Measurements from ENCODE around the gene TMEM95. TPM values are rescaled to one million over a fixed set of nuclear protein-coding genes. Genes with fewer than 3 reads are reported as not detected.

Gene TMEM95
- total RNA-seq, 4 donors from 2014 or later = not detected

DNA sequence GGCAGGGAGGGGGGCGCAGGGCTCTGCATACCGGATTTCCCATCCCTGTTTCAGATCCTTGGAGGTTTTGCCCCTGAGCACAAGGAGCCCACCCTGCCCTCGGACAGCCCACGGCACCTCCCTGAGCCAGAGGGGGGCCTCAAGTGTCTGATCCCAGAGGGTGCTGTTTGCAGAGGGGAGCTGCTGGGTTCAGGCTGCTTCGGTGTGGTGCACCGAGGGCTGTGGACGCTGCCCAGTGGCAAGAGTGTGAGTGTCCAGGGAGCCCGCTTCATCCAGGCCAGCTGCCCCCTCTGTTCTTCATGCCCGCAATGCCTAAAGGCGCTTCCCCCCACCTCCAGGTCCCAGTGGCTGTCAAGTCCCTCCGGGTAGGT lies 28.4 kb downstream of the TMEM95 start:
- ATAC-seq (ENCODE audit: low FRiP score) (no peak), DNase-seq (ENCODE audit: low spot score) (no peak)
- TF ChIP-seq, protein P1, sequence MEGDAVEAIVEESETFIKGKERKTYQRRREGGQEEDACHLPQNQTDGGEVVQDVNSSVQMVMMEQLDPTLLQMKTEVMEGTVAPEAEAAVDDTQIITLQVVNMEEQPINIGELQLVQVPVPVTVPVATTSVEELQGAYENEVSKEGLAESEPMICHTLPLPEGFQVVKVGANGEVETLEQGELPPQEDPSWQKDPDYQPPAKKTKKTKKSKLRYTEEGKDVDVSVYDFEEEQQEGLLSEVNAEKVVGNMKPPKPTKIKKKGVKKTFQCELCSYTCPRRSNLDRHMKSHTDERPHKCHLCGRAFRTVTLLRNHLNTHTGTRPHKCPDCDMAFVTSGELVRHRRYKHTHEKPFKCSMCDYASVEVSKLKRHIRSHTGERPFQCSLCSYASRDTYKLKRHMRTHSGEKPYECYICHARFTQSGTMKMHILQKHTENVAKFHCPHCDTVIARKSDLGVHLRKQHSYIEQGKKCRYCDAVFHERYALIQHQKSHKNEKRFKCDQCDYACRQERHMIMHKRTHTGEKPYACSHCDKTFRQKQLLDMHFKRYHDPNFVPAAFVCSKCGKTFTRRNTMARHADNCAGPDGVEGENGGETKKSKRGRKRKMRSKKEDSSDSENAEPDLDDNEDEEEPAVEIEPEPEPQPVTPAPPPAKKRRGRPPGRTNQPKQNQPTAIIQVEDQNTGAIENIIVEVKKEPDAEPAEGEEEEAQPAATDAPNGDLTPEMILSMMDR (IDR thresholded peaks at IDR 0.05) = no peak

DNA sequence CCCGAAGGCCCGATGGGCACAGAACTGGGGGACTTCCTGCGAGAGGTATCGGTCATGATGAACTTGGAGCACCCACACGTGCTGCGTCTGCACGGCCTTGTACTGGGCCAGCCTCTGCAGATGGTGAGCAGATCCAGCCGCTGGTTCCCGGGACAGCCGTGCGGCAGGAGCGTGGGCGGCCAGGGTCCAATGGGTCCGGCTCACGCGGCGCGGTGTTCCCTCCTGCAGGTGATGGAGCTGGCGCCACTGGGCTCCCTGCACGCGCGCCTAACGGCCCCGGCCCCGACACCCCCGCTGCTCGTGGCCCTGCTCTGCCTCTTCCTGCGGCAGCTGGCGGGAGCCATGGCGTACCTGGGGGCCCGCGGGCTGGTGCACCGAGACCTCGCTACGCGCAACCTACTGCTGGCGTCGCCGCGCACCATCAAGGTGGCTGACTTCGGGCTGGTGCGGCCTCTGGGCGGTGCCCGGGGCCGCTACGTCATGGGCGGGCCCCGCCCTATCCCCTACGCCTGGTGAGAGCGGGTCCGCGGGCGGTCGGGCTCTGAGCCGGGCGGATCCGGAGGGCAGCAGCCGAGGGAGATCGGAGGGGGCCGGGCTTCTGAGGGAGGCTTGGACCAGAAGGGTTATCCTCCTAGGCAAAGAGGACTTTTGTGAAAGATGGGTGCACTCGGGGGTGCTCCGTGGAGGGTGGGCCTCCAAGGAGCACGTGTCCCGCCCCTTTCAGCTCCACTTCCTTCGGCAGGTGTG lies 29.0 kb downstream of the TMEM95 start:
- ATAC-seq (ENCODE audit: low FRiP score) (no peak), DNase-seq (ENCODE audit: low spot score) (no peak)
- TF ChIP-seq, protein P1 (IDR thresholded peaks at IDR 0.05) = no peak

DNA sequence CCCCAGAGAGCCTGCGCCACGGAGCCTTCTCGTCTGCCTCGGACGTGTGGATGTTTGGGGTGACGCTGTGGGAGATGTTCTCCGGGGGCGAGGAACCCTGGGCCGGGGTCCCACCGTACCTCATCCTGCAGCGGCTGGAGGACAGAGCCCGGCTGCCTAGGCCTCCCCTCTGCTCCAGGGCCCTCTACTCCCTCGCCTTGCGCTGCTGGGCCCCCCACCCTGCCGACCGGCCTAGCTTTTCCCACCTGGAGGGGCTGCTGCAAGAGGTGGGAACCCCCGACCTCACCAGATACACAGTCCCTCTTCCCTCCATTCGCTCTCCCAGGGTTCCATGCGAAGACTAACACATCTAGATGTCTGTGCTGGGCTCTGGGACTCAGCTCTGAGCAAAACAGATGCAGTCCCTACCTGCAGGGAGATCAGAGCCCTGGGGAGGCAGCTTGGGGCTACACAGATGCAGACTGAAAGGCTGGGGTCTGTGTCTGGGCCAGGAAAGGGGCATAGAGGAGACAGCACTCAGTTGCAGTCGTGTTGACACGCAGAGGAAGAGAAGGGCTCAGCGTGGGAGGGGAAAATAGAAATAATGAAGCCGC lies 29.6 kb downstream of the TMEM95 start:
- TF ChIP-seq, protein P1 (IDR thresholded peaks at IDR 0.05) = no peak
- DNase-seq (ENCODE audit: low spot score) (no peak), ATAC-seq (ENCODE audit: low FRiP score) (no peak)

DNA sequence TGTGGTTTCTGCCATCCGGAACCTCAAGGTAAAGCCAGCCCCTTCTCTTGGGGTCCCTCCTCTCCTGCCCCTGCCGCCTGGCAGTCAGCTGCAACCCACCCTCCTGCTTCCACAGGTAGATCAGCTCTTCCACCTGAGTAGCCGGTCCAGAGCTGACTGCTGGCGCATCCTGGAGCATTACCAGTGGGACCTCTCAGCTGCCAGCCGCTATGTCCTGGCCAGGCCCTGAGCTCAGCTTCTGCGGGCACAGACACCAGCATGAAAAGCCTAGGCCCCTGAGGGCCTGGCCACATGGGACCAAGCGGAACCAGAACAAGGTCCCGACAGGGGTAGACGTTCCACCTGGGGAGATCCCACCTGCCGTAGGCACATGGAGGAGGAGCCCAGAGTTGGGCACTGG lies 33.9 kb downstream of the TMEM95 start:
- DNase-seq (ENCODE audit: low spot score) (no peak), ATAC-seq (ENCODE audit: low FRiP score) (no peak)
- TF ChIP-seq, protein P1 (IDR thresholded peaks at IDR 0.05) = no peak

DNA sequence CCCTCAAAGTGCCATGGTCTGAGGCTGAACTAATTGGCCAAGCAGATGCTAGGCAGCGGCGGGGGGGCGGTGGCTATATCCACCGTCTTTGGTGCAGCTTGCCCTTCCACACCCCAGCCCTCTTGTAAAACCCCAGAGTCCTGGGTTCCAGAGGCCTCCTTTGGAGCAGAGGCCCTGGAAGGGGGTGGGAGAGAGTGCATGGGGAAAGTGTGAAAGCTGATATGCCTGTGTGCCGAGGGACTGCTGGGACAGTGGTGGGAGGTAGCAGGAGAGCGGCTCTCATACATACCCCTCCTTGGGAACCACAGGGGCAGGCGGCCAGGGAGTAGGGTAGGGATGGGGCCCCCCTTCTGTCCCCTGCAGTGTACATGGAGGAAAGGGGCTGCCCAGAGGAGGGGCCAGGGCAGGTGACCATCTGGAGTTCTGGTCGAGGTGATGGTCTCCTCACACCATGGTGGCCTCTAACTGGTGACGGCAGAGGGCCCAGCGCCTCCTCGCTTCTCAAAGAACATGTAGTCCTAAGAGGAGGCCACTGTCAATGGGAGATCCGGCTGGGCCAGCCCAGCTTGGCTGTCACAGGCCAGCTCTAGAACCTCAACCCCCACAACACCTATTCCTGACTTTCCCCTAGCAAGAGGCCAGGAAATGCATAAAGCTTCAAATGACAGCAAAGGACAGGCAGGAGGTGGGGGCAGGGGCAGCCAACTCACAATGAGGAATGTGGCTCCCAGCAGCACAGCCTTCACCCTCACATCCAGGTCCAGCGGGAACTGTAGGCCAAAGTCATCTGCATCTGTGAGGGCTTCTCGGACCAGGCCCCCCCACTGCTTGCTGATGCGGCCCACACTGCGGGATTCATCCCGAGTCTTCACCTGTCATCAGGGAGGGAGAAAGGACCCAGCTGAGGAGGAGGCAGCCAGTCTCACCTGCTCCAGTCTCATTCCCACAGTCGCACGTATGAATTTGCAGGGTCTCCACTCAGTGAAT lies 35.3 kb downstream of the TMEM95 start:
- no peak for ATAC-seq (ENCODE audit: low FRiP score)
- TF ChIP-seq, protein P1 (IDR thresholded peaks at IDR 0.05) = no peak
- no peak for DNase-seq (ENCODE audit: low spot score)

DNA sequence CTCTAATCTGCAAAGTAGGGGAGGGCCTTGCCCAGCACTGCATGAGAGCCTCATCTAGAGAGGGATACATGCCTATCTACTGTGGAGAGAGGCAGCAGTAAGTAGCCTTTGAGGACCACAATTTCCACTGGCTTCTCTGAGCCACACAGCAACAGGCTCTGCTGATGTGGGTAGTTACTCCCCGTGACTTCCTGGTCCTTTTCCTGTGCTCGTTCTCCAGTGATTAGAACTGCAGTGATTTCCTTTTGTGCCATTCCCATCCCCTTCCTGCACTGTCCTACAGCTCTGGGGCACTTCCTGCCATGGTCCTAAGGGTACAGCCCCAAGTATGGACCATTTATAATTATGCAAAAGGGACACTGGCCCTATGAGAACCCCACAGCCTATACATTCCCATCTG lies 36.4 kb downstream of the TMEM95 start:
- TF ChIP-seq, protein P1 (IDR thresholded peaks at IDR 0.05) = no peak
- DNase-seq (ENCODE audit: low spot score) = no peak
- ATAC-seq (ENCODE audit: low FRiP score) = no peak
